AG09319 (cell line): Measurements from ENCODE around the gene ST14.

ENCODE experiments used
- DNase-seq: peaks from one replicate; pipeline ENCODE4 v3.0.0-alpha.2; 2010; ENCODE audit warnings: low read depth; ENCODE audit errors: extremely low read depth
- TF ChIP-seq, protein P1 (sequence below): IDR thresholded peaks from 2 replicates; pipeline ENCODE4 v1.5.1; 2011; ENCODE audit warnings: low read depth, mild to moderate bottlenecking, inconsistent platforms, low read length, moderate library complexity

ST14 gene

GRCh38 chr11:130159657-130160497 is at the start of gene ST14:
ST14 (plus strand) TSS chr11:130159782; CDS start chr11:130159980, 198 bp downstream.
- no peak for DNase-seq
- TF ChIP-seq, protein P1, sequence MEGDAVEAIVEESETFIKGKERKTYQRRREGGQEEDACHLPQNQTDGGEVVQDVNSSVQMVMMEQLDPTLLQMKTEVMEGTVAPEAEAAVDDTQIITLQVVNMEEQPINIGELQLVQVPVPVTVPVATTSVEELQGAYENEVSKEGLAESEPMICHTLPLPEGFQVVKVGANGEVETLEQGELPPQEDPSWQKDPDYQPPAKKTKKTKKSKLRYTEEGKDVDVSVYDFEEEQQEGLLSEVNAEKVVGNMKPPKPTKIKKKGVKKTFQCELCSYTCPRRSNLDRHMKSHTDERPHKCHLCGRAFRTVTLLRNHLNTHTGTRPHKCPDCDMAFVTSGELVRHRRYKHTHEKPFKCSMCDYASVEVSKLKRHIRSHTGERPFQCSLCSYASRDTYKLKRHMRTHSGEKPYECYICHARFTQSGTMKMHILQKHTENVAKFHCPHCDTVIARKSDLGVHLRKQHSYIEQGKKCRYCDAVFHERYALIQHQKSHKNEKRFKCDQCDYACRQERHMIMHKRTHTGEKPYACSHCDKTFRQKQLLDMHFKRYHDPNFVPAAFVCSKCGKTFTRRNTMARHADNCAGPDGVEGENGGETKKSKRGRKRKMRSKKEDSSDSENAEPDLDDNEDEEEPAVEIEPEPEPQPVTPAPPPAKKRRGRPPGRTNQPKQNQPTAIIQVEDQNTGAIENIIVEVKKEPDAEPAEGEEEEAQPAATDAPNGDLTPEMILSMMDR, result no peak

DNA sequence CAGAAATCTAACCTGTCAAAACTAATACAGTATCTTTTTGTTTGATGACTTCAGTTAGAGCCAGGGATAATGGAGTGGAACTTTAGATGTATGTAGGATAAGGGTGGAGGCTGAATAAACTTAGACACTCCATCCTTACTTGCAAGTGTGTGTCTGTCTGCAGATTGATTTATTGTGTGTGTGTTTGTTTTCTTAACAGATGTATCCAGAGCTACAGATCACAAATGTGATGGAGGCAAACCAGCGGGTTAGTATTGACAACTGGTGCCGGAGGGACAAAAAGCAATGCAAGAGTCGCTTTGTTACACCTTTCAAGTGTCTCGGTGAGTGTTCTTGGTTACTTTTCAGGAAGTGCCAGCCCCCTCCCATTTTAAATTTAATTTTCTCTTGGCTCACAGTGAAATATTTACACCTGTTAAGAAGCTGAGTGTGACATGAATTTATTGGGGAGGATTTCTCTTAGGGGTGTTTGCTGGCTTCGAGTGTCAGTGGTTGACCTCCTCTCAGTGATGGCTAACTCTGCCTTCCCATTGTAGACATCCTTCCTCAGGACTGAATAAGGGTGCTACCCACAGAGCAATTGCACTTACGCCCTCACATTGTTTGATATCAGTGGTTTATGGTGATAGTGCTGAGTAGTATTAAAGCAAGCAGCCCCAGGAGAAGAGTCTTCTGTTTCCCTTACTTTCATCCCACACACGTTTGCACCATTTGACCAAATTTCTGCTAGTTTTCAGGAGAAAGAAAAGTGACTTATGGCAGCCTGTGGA is 49.1 kb upstream of the ST14 start:
- no peak for DNase-seq

GRCh38 chr11:130112071-130112830 is 47.3 kb upstream of the ST14 start:
- no peak for DNase-seq
- TF ChIP-seq, protein P1, result no peak

More for the DNA sequence above, 49.1 kb upstream of the ST14 start:
- TF ChIP-seq, protein P1, result no peak

- TF ChIP-seq, protein P1, result no peak
- DNase-seq, result no peak
Measured at GRCh38 chr11:130114281-130114680, 45.3 kb upstream of the ST14 start.

GRCh38 chr11:130114726-130115125 is 44.9 kb upstream of the ST14 start:
- TF ChIP-seq, protein P1, result no peak
- DNase-seq, result no peak

- DNase-seq, result no peak
Measured at GRCh38 chr11:130115218-130115617, 44.4 kb upstream of the ST14 start.

More at GRCh38 chr11:130115218-130115617, 44.4 kb upstream of the ST14 start:
- TF ChIP-seq, protein P1, result no peak
